Muscle of arm (tissue), 12 donors: Measurements from ENCODE around the gene FBXO17. TPM values are rescaled to one million over a fixed set of nuclear protein-coding genes. Genes with fewer than 3 reads are reported as not detected.

Source experiments
- DNase-seq: peaks from one replicate; pipeline ENCODE4 v3.0.0-alpha.2; 2013
- polyA plus RNA-seq, 12 donors: library from polyadenylated mRNA; unstranded; fragments of 120-200 nt; gene quantifications; one replicate each; pipeline ENCODE4 v1.2.1, GENCODE V29; 2013; ENCODE audit not compliant: insufficient read length in 12 of 12

FBXO17 gene
- polyA plus RNA-seq, 12 donors: 22.6 to 33.6 (median 28.0) TPM; not detected in 1

DNA sequence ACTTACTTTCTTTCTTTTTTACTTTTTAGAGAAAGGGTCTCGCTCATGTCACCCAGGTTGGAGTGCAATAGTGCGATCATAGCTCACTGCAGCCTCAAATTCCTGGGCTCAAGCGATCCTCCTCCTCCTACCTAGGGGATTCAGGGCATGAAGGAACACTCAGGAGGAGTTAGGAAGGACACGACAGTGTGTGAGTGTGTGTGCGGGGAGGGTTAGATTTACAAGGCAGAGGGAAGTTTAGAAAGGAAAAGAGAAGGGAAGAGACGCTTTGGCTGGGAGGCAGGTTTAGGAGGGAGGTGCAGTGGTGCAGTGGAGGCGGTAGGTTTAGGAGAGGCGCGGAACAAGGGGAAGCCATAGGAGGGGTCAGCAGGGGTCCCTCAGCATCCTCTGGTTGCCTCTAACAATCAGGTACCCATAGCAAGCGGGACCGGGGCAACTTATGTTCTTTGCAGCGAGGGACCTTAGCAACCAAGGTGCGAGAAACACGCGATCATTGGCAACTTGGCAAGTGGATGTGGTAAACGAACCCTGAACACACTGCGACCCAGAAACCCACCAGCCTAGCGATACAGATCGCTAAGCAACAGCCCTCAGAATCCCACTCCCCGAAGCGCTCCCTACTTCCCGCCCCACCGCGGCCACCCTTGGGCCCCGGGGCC, 76.6 kb downstream of the FBXO17 start:
- DNase-seq: no peak

DNA sequence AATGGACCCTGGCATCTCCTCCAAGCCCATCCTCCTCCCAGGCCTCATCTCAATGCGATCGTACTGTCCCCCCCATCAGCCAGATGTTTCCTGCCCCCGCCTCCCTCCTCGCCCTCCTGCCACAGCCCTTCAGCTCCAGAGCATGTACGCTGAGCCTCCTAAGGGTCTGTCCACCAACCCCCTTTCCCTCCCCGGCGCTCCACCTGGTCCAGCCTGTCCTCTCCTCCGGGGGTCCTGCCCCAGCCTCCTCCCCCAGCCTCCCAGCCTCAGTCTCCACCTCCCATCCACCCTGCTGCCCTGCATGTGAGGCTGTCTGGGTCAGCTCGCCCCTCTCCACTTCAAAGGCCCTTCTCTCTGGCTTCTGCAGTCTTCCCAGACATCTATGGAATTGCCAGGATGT, 80.6 kb downstream of the FBXO17 start:
- DNase-seq: no peak

DNA sequence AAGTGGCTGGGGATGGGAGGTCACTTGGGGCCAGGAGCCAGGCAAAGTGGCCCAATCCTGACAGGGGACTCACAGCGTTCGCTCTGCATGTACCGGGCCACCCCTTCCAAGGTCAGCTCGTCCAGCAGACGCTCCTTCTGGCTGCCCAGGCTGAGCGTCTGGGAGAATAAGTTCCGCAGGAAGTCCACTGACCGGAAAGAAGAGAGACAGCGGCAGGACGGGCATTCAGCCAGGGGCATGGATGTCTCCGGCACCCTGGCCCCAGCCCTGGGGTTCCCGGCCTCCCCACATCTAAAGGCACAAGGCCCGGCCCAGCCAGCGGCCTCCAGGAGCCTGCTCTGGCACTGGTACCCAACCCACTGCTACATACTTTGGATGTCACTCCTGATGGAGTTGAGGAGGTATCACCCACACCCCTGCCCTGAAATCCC, 82.2 kb downstream of the FBXO17 start:
- no peak for DNase-seq

DNA sequence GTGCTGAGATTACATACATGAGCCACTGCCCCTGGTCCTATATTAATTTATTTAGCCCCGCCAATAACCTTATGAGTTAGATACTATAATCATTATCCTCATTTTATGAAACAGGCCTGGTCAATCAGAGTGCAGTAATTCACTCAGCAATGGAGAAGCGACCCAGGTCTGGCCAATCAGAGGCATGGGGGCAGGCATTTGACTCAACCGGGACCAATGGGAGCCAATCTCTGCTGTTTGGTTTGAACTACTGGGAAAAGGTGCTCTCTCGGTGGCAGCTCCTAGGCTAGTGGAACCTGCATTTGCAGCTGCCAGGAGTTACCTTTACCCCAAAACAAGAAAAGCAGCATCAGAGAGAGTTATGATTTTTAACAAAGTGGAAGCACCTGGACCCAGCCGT, 82.7 kb downstream of the FBXO17 start:
- DNase-seq: no peak

GRCh38 chr19:38891771-38892170, 83.8 kb downstream of the FBXO17 start:
- DNase-seq: no peak

Other genes starting within 250 kb of the FBXO17 start
- 1 to 10 TPM in 6 of 12 donors, under 1 TPM in 4, not detected in 2; 0.64 to 5.1 (median 1.3) TPM for gene CAPN12, start 231.3 kb downstream of the FBXO17 start, polyA plus RNA-seq
- 1 to 10 TPM in 5 of 12 donors, under 1 TPM in 3, not detected in 4; 0.33 to 8.7 (median 1.0) TPM for gene LGALS7, start 202.2 kb downstream of the FBXO17 start, polyA plus RNA-seq
- gene LGALS7B, start 186.5 kb downstream of the FBXO17 start, polyA plus RNA-seq: 100 to 1,000 TPM in 1 of 12 donors, 10 to 100 TPM in 2, 1 to 10 TPM in 2, under 1 TPM in 1, not detected in 6; 0.93 to 126 (median 7.2) TPM
- gene LGALS4, start 162.8 kb downstream of the FBXO17 start, polyA plus RNA-seq: 100 to 1,000 TPM in 1 of 12 donors, 1 to 10 TPM in 4, under 1 TPM in 6, not detected in 1; 0.50 to 236 (median 0.88) TPM
- 100 to 1,000 TPM in 7 of 12 donors, 10 to 100 TPM in 4, not detected in 1; 86.5 to 129 (median 102) TPM for gene ECH1, start 143.9 kb downstream of the FBXO17 start, polyA plus RNA-seq
- gene HNRNPL, start 125.8 kb downstream of the FBXO17 start, polyA plus RNA-seq: over 10,000 TPM in 1 of 12 donors, 100 to 1,000 TPM in 11; 251 to 16,091 (median 284) TPM
- 10 to 100 TPM in 3 of 12 donors, 1 to 10 TPM in 8, not detected in 1; 6.4 to 17.9 (median 9.0) TPM for gene RINL, start 97.5 kb downstream of the FBXO17 start, polyA plus RNA-seq
- gene SIRT2, start 76.1 kb downstream of the FBXO17 start, polyA plus RNA-seq: 100 to 1,000 TPM in 7 of 12 donors, 10 to 100 TPM in 4, not detected in 1; 74.8 to 135 (median 104) TPM
- gene NFKBIB, start 75.8 kb downstream of the FBXO17 start, polyA plus RNA-seq: 10 to 100 TPM in 3 of 12 donors, 1 to 10 TPM in 8, not detected in 1; 5.8 to 19.6 (median 7.2) TPM
- 10 to 100 TPM in 1 of 12 donors, 1 to 10 TPM in 10, not detected in 1; 2.7 to 14.5 (median 4.5) TPM for gene CCER2, start 63.6 kb downstream of the FBXO17 start, polyA plus RNA-seq
- gene SARS2, start 45.0 kb downstream of the FBXO17 start, polyA plus RNA-seq: 10 to 100 TPM in 11 of 12 donors, not detected in 1; 16.9 to 42.8 (median 26.5) TPM
- gene MRPS12, start 44.8 kb downstream of the FBXO17 start, polyA plus RNA-seq: 10 to 100 TPM in 11 of 12 donors, not detected in 1; 13.6 to 26.5 (median 14.8) TPM
- 10 to 100 TPM in 1 of 12 donors, 1 to 10 TPM in 9, under 1 TPM in 1, not detected in 1; 0.89 to 10.3 (median 2.5) TPM for gene FBXO27, start 56.8 kb upstream of the FBXO17 start, polyA plus RNA-seq
- gene ACP7, start 108.6 kb upstream of the FBXO17 start, polyA plus RNA-seq: under 1 TPM in 9 of 12 donors, not detected in 3; 0.07 to 0.30 (median 0.13) TPM
- gene PAK4, start 150.0 kb upstream of the FBXO17 start, polyA plus RNA-seq: 10 to 100 TPM in 11 of 12 donors, not detected in 1; 11.9 to 33.1 (median 16.0) TPM
- gene NCCRP1, start 221.2 kb upstream of the FBXO17 start, polyA plus RNA-seq: 1 to 10 TPM in 2 of 12 donors, under 1 TPM in 6, not detected in 4; 0.10 to 1.5 (median 0.17) TPM
- gene SYCN, start 228.5 kb upstream of the FBXO17 start, polyA plus RNA-seq: not detected